Subcutaneous abdominal adipose tissue (tissue), 5 donors: ENCODE results near the gene PIEZO2.

ENCODE experiments used
- H3K27ac ChIP-seq: one replicate; pipeline ENCODE4 v1.7.0; 2013; ENCODE audit warnings: low read depth, mild to moderate bottlenecking, inconsistent platforms, low read length, moderate library complexity
- H3K27me3 ChIP-seq, 5 donors: one replicate each; pipeline ENCODE4 v1.7.0; 2013; ENCODE audit warnings: low read length in 5 of 5, inconsistent platforms in 1 of 5; ENCODE audit not compliant: control insufficient read depth in 5 of 5, insufficient read depth in 4 of 5
- H3K36me3 ChIP-seq, 5 donors: one replicate each; pipeline ENCODE4 v1.7.0; 2013; ENCODE audit warnings: low read length in 5 of 5; ENCODE audit not compliant: control insufficient read depth in 5 of 5, insufficient read depth in 5 of 5
- H3K4me1 ChIP-seq, 5 donors: one replicate each; pipeline ENCODE4 v1.7.0; 2013; ENCODE audit warnings: low read length in 5 of 5, mild to moderate bottlenecking in 3 of 5, moderate library complexity in 1 of 5; ENCODE audit not compliant: control insufficient read depth in 5 of 5, insufficient read depth in 5 of 5
- H3K4me3 ChIP-seq, 5 donors: one replicate each; pipeline ENCODE4 v1.7.0; 2013; ENCODE audit warnings: low read length in 5 of 5, low read depth in 1 of 5
- H3K9ac ChIP-seq, 5 donors: one replicate each; pipeline ENCODE4 v1.7.0; 2013; ENCODE audit warnings: low read length in 5 of 5, mild to moderate bottlenecking in 4 of 5, moderate library complexity in 3 of 5
- H3K9me3 ChIP-seq, 5 donors: one replicate each; pipeline ENCODE4 v1.7.0; 2013; ENCODE audit warnings: low read length in 5 of 5; ENCODE audit not compliant: control insufficient read depth in 5 of 5
- donor health status: healthy.
- donor health status: healthy.
- donor health status: healthy.
- donor health status: healthy.
- donor health status: healthy.

PIEZO2 gene

GRCh38 chr18:11154368-11154989 lies 5.1 kb upstream of the PIEZO2 start:
- Histone ChIP-seq H3K4me3 (no peak overlapping the region), H3K27ac (no peak overlapping the region), H3K9me3 (no peaks in the 10 kb centered on the region), H3K9ac (no peak overlapping the region), H3K4me1 (peaks cover 0 to 6% (median 4%) of the 10 kb centered on the region in 5 donors), H3K27me3 (peaks cover 7 to 12% (median 10%) of the 10 kb centered on the region in 5 donors), H3K36me3 (no peaks in the 10 kb centered on the region)

GRCh38 chr18:11153097-11153496 lies 3.7 kb upstream of the PIEZO2 start:
- no peak overlapping the region for H3K9ac ChIP-seq
- no peak overlapping the region for H3K4me3 ChIP-seq
- no peaks in the 10 kb centered on the region for H3K9me3 ChIP-seq
- H3K4me1 ChIP-seq = peaks cover 0 to 20% (median 15%) of the 10 kb centered on the region in 5 donors
- H3K27ac ChIP-seq = no peak overlapping the region
- H3K36me3 ChIP-seq = no peaks in the 10 kb centered on the region
- peaks cover 11 to 21% (median 16%) of the 10 kb centered on the region in 5 donors for H3K27me3 ChIP-seq

DNA sequence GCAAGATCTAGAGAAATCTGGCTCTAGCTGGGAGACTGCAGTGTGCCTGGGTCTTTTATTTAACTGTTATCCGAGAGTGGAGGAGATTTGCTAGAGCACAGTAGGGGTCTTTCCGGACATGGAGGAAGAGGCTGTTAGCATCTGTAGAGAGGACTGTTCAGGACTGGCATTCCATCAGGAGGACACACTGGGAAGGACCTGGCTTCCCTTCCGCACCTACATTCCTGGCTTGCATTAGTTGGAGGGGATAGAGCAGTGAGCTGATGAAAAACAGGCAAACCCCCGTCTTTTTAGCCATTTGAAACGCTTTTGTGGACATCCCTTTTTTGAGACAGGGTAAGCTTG lies 874 bp upstream of the PIEZO2 start:
- Histone ChIP-seq H3K9ac (no peak overlapping the region), H3K36me3 (no peaks in the 10 kb centered on the region), H3K4me3 (no peak overlapping the region), H3K27me3 (peaks cover 23 to 39% (median 31%) of the 10 kb centered on the region in 5 donors), H3K27ac (no peak overlapping the region), H3K4me1 (peaks cover 0 to 22% (median 15%) of the 10 kb centered on the region in 5 donors), H3K9me3 (no peaks in the 10 kb centered on the region)

- H3K9me3 ChIP-seq = no peaks in the 10 kb centered on the region
- peaks cover 23 to 39% (median 31%) of the 10 kb centered on the region in 5 donors for H3K27me3 ChIP-seq
- no peak overlapping the region for H3K27ac ChIP-seq
- no peak overlapping the region for H3K9ac ChIP-seq
- peak overlapping the region in 4 of 5 donors; percentile 51 to 63 (median 55) for H3K4me3 ChIP-seq
- peaks cover 0 to 22% (median 15%) of the 10 kb centered on the region in 5 donors for H3K4me1 ChIP-seq
- H3K36me3 ChIP-seq = no peaks in the 10 kb centered on the region
Observed at GRCh38 chr18:11148680-11149440, 509 bp downstream of the PIEZO2 start.

- Histone ChIP-seq H3K9me3 (no peaks in the 10 kb centered on the region), H3K36me3 (no peaks in the 10 kb centered on the region), H3K4me3 (peak overlapping the region in 4 of 5 donors; percentile 3 to 63 (median 46)), H3K9ac (no peak overlapping the region), H3K27me3 (peaks cover 23 to 39% (median 31%) of the 10 kb centered on the region in 5 donors), H3K4me1 (peaks cover 0 to 22% (median 15%) of the 10 kb centered on the region in 5 donors), H3K27ac (no peak overlapping the region)
Observed at GRCh38 chr18:11147962-11148679, 1.2 kb downstream of the PIEZO2 start.

DNA sequence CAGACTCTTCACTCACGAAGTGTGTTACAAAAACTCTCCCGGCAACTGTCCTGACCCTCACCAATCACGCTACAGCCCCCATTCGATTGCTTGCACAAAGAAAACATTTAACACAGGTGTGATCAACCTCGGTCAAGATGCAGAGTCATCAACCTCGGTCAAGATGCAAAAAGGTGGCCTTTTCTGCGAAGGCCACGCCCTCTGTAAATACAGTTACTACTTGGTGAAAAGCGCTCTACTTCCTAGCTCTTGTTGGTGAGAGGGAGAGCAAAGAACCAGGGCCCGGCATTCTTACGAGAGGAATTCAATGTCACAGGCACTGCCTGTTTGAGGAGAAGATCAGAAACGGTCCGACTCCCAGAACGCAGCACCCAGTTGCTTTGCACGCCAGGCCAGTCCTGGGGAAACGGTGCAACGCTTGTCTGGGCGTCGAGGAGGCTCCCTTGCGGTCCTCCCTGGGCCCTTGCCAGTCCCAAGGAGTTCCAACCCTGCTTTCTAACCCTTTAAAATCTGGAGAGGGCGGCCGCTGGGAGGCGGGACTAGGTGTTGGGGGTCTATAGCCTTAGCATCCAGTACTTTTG lies 1.9 kb downstream of the PIEZO2 start:
- Histone ChIP-seq H3K4me3 (peak overlapping the region in 4 of 5 donors; percentile 13 to 63 (median 32)), H3K9ac (no peak overlapping the region), H3K27me3 (peaks cover 23 to 39% (median 31%) of the 10 kb centered on the region in 5 donors), H3K9me3 (no peaks in the 10 kb centered on the region), H3K27ac (no peak overlapping the region), H3K4me1 (peaks cover 0 to 22% (median 15%) of the 10 kb centered on the region in 5 donors), H3K36me3 (no peaks in the 10 kb centered on the region)

GRCh38 chr18:11146947-11147345 lies 2.4 kb downstream of the PIEZO2 start:
- Histone ChIP-seq H3K27ac (no peak overlapping the region), H3K27me3 (peaks cover 23 to 39% (median 31%) of the 10 kb centered on the region in 5 donors), H3K4me1 (peaks cover 0 to 22% (median 15%) of the 10 kb centered on the region in 5 donors), H3K9me3 (no peaks in the 10 kb centered on the region), H3K9ac (no peak overlapping the region), H3K36me3 (no peaks in the 10 kb centered on the region), H3K4me3 (peak overlapping the region in 1 of 5 donors; percentile 36)

- Histone ChIP-seq H3K36me3 (no peaks in the 10 kb centered on the region), H3K9me3 (no peaks in the 10 kb centered on the region), H3K4me1 (peaks cover 0 to 22% (median 15%) of the 10 kb centered on the region in 5 donors), H3K27ac (no peak overlapping the region), H3K4me3 (no peak overlapping the region), H3K27me3 (peaks cover 23 to 39% (median 28%) of the 10 kb centered on the region in 5 donors), H3K9ac (no peak overlapping the region)
Observed at GRCh38 chr18:11146238-11146946, 3.0 kb downstream of the PIEZO2 start.

DNA sequence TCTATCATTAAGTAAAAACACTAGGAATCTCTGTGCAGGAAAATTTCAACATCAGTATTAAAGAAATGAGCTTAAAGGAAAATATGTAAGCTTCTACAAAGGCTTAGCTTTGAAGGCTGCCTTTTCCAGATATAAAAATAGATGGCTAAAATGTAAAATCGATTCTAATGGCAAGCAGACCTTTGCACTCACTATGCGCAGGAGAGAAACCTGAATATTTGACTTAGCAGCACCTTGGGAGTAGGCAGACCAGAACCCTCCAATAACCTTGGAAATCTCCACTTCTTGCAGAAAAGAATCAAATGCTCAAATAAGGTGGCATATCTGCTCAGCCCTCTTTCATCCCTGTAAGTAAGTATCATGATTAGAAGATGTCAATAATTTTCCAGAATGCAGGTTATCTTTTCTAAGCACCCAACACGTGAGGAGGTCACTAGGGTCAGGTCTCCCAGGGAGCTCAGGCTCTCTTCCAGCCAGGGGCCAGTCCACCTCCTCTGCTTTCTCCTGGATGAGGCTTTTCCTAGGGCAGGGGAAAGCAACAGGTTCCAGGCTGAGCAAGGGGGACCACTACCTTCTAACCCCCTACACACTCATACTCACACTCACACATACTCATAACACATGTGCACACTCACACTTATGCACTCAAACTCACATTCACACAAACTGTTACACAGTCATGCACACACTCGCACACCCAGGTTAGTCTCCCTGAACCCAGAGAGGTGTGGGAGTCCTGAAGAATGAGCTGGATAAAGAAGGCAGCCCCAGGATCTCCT lies 3.8 kb downstream of the PIEZO2 start:
- no peak overlapping the region for H3K4me3 ChIP-seq
- no peak overlapping the region for H3K27ac ChIP-seq
- peaks cover 0 to 22% (median 15%) of the 10 kb centered on the region in 5 donors for H3K4me1 ChIP-seq
- H3K36me3 ChIP-seq = no peaks in the 10 kb centered on the region
- no peak overlapping the region for H3K9ac ChIP-seq
- H3K27me3 ChIP-seq = peaks cover 21 to 39% (median 25%) of the 10 kb centered on the region in 5 donors
- H3K9me3 ChIP-seq = no peaks in the 10 kb centered on the region
